ENCODE measurements around the gene KIR2DL4. TPM values are rescaled to one million over a fixed set of nuclear protein-coding genes. Genes with fewer than 3 reads are reported as not detected.
"Not testable (repeated sequence)": the region's sequence is repeated elsewhere in the genome, so short reads cannot be mapped to it uniquely, and the experiment has no call there.

The KIR2DL4 gene
- polyA plus RNA-seq (2013, experiment 1 of 2) = not detected
- not detected for polyA plus RNA-seq (2013, experiment 2 of 2)

DNA sequence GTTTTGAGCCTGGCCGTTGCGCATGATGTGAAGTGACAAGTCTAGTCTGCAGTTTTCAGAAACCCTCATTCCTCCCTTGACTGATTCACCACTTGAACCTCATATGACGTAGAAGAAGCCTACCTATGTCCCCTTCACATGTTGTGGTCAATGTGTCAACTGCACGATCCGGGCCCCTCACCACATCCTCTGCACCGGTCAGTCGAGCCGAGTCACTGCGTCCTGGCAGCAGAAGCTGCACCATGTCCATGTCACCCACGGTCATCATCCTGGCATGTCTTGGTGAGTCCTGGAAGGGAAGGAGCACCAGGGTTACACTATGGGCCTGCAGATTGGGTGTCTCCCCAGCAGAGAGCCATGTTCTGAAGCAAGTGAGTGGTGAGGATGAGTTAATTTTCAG, at the start of gene KIR2DL4:
TSS of gene KIR2DL4 (plus strand) at position 201 of the 400 bp plus-strand sequence. CDS start at position 243, 42 bp downstream.
- Histone ChIP-seq H3K4me3 (ENCODE audit: low read length) (no peak within 1 kb of the TSS), H3K4me2 (ENCODE audit: low read length) (no peak within 1 kb of the TSS), H3K4me1 (ENCODE audit: control insufficient read depth, low read depth, low read length) (no peaks in the 10 kb centered on the region), H3K18ac (ENCODE audit: low read length) (no peak within 1 kb of the TSS), H2AK5ac (ENCODE audit: low read length) (no peak within 1 kb of the TSS), H3K79me2 (ENCODE audit: control insufficient read depth, insufficient read depth, low read length) (no peaks in the 10 kb centered on the region), H4K8ac (ENCODE audit: low read depth, low read length) (no peak within 1 kb of the TSS), H3K27ac (ENCODE audit: low read depth, low read length) (no peak within 1 kb of the TSS), H2BK120ac (ENCODE audit: low read depth, low read length) (no peak within 1 kb of the TSS), H3K23ac (ENCODE audit: low read length) (no peak within 1 kb of the TSS), H2BK15ac (replicated peaks; ENCODE audit: low read depth) (no peak within 1 kb of the TSS), H3K79me1 (ENCODE audit: low read length) (no peaks in the 10 kb centered on the region), H3K27me3 (ENCODE audit: insufficient read depth, low read length, poor library complexity) (no peaks in the 10 kb centered on the region), H3K56ac (ENCODE audit: low read length) (no peak within 1 kb of the TSS), H3K4ac (ENCODE audit: low read depth, low read length) (no peak within 1 kb of the TSS), H3K36me3 (ENCODE audit: control insufficient read depth, insufficient read depth, low read length) (no peaks in the 10 kb centered on the region), H4K5ac (ENCODE audit: low read length) (no peak within 1 kb of the TSS), H3K9ac (ENCODE audit: low read length) (no peak within 1 kb of the TSS), H2BK5ac (ENCODE audit: low read length) (no peak within 1 kb of the TSS)
- WGBS (ENCODE audit: extremely low coverage, insufficient coverage, low lambda C conversion rate) = no CpG with 5 or more reads among the region's 10 CpGs
- no peak for DNase-seq

DNA sequence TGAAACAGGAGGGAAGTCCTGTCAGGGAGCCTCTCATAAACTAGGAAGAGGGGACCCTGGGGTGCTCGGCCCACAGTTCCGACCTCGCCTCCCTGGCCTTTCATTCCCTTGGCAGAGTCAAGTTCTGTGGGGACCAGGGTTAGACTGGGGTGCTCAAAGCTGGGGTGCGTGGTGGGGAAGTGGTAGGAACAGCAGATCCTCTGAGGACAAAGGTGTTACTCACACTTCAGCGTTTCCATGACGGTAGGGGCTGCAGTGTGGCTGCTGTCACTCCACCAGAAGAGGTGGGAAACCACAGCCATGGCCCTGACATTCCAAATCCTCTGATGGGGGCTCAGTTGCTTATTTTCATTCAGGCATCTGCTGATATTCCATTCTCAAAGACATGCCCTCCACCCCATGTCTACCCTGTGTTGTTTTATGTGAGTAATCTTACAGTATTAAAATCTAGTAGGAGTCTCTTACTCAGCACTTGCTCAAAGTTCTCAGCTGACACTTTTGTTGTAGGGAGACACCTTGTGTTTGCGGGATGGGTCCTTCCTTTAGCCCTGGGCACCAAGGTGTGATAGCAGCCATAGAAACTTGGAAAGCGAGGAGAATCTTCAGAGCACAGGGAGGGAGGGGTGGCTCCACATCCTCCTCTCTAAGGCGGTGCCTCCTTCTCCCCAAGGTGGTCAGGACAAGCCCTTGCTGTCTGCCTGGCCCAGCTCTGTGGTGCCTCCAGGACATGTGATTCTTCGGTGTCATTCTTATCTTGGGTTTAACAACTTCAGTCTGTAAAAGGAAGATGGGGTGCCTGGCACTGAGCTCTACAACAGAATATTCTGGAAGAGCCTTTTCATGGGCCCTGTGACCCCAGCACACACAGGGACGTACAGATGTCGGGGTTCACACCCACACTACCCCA, 47.0 kb upstream of the KIR2DL4 start:
- H3K36me3 ChIP-seq (ENCODE audit: control insufficient read depth, insufficient read depth, low read length); H2BK5ac ChIP-seq (ENCODE audit: low read length); H4K5ac ChIP-seq (ENCODE audit: low read length); H3K27ac ChIP-seq (ENCODE audit: low read depth, low read length); H3K9ac ChIP-seq (ENCODE audit: low read length); H2AK5ac ChIP-seq (ENCODE audit: low read length); H3K18ac ChIP-seq (ENCODE audit: low read length); H3K4me3 ChIP-seq (ENCODE audit: low read length); H3K4me2 ChIP-seq (ENCODE audit: low read length); H4K8ac ChIP-seq (ENCODE audit: low read depth, low read length); H3K4ac ChIP-seq (ENCODE audit: low read depth, low read length); H2BK120ac ChIP-seq (ENCODE audit: low read depth, low read length); H3K27me3 ChIP-seq (ENCODE audit: insufficient read depth, low read length, poor library complexity); H3K79me1 ChIP-seq (ENCODE audit: low read length); H3K4me1 ChIP-seq (ENCODE audit: control insufficient read depth, low read depth, low read length); H3K79me2 ChIP-seq (ENCODE audit: control insufficient read depth, insufficient read depth, low read length); H3K56ac ChIP-seq (ENCODE audit: low read length); H3K23ac ChIP-seq (ENCODE audit: low read length); H2BK15ac ChIP-seq (replicated peaks; ENCODE audit: low read depth); DNase-seq: not testable (repeated sequence)
- WGBS (ENCODE audit: extremely low coverage, insufficient coverage, low lambda C conversion rate) = no CpG with 5 or more reads among the region's 12 CpGs

DNA sequence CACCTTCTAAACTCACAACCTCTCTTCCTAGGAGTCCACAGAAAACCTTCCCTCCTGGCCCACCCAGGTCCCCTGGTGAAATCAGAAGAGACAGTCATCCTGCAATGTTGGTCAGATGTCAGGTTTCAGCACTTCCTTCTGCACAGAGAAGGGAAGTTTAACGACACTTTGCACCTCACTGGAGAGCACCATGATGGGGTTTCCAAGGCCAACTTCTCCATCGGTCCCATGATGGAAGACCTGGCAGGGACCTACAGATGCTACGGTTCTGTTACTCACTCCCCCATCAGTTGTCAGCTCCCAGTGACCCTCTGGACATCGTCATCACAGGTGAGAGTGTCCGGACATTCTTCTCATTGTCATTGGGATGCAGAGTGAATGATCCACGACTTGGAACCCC, 44.8 kb upstream of the KIR2DL4 start:
- H3K56ac ChIP-seq (ENCODE audit: low read length); H3K27ac ChIP-seq (ENCODE audit: low read depth, low read length); H3K79me2 ChIP-seq (ENCODE audit: control insufficient read depth, insufficient read depth, low read length); H4K5ac ChIP-seq (ENCODE audit: low read length); H3K9ac ChIP-seq (ENCODE audit: low read length); H2AK5ac ChIP-seq (ENCODE audit: low read length); DNase-seq; H3K27me3 ChIP-seq (ENCODE audit: insufficient read depth, low read length, poor library complexity); H2BK5ac ChIP-seq (ENCODE audit: low read length); H3K79me1 ChIP-seq (ENCODE audit: low read length); H3K4ac ChIP-seq (ENCODE audit: low read depth, low read length); H4K8ac ChIP-seq (ENCODE audit: low read depth, low read length); H2BK120ac ChIP-seq (ENCODE audit: low read depth, low read length); H3K4me3 ChIP-seq (ENCODE audit: low read length); H3K18ac ChIP-seq (ENCODE audit: low read length); H3K36me3 ChIP-seq (ENCODE audit: control insufficient read depth, insufficient read depth, low read length); H2BK15ac ChIP-seq (replicated peaks; ENCODE audit: low read depth); H3K4me2 ChIP-seq (ENCODE audit: low read length); H3K23ac ChIP-seq (ENCODE audit: low read length); H3K4me1 ChIP-seq (ENCODE audit: control insufficient read depth, low read depth, low read length): not testable (repeated sequence)
- no CpG with 5 or more reads among the region's 6 CpGs for whole genome bisulfite sequencing (ENCODE audit: extremely low coverage, insufficient coverage, low lambda C conversion rate)

DNA sequence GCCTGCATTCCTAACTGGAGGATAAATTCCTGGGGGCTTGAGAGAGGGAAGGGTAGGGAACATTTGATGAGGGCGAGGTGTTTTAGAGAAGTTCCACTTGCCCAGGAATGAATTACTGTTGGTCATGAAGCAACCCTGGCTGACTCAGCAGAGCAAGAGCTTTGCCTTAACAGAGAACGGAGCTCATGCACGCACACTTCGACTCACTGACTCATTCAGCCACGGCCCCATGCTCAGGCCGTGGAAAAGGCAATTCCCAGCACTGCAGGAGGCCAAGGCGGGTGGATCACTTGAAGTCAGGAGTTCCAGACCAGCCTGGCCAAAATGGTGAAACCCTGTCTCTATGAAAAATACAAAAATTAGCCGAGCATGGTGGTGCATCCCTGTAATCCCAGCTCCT, 39.2 kb upstream of the KIR2DL4 start:
- not testable (repeated sequence) for H2BK15ac ChIP-seq (replicated peaks; ENCODE audit: low read depth); H3K36me3 ChIP-seq (ENCODE audit: control insufficient read depth, insufficient read depth, low read length); H2AK5ac ChIP-seq (ENCODE audit: low read length); H3K4ac ChIP-seq (ENCODE audit: low read depth, low read length); H3K79me2 ChIP-seq (ENCODE audit: control insufficient read depth, insufficient read depth, low read length); H4K5ac ChIP-seq (ENCODE audit: low read length); H3K4me3 ChIP-seq (ENCODE audit: low read length); H3K9ac ChIP-seq (ENCODE audit: low read length); DNase-seq; H3K4me2 ChIP-seq (ENCODE audit: low read length); H4K8ac ChIP-seq (ENCODE audit: low read depth, low read length); H3K23ac ChIP-seq (ENCODE audit: low read length); H3K4me1 ChIP-seq (ENCODE audit: control insufficient read depth, low read depth, low read length); H3K79me1 ChIP-seq (ENCODE audit: low read length); H2BK120ac ChIP-seq (ENCODE audit: low read depth, low read length); H3K18ac ChIP-seq (ENCODE audit: low read length); H3K56ac ChIP-seq (ENCODE audit: low read length); H2BK5ac ChIP-seq (ENCODE audit: low read length); H3K27ac ChIP-seq (ENCODE audit: low read depth, low read length); H3K27me3 ChIP-seq (ENCODE audit: insufficient read depth, low read length, poor library complexity)
- WGBS (ENCODE audit: extremely low coverage, insufficient coverage, low lambda C conversion rate) = no CpG with 5 or more reads among the region's 8 CpGs

DNA sequence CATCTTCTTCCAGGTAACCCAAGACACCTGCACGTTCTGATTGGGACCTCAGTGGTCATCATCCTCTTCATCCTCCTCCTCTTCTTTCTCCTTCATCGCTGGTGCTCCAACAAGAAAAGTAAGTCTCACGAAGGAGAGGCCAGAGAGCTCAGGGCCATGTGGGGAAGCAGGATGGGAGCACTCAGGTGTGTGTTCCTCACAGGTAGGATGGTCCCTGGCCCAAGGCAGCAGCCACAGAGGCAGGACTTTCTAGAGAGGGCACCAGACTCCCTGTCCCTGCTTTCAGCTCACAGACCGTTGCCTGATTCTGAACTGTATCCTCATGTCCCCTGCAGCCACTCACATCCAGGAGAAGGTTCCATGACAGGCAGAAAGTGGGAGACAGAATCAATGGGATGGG, 36.9 kb upstream of the KIR2DL4 start:
- not testable (repeated sequence) for H2AK5ac ChIP-seq (ENCODE audit: low read length); H2BK120ac ChIP-seq (ENCODE audit: low read depth, low read length)
- WGBS (ENCODE audit: extremely low coverage, insufficient coverage, low lambda C conversion rate) = no CpG with 5 or more reads among the region's 4 CpGs

More for the DNA sequence above, 36.9 kb upstream of the KIR2DL4 start:
- not testable (repeated sequence) for H2BK5ac ChIP-seq (ENCODE audit: low read length); H3K79me1 ChIP-seq (ENCODE audit: low read length); H4K8ac ChIP-seq (ENCODE audit: low read depth, low read length); DNase-seq; H3K79me2 ChIP-seq (ENCODE audit: control insufficient read depth, insufficient read depth, low read length); H4K5ac ChIP-seq (ENCODE audit: low read length); H3K9ac ChIP-seq (ENCODE audit: low read length); H3K18ac ChIP-seq (ENCODE audit: low read length); H3K4ac ChIP-seq (ENCODE audit: low read depth, low read length); H3K23ac ChIP-seq (ENCODE audit: low read length); H3K4me2 ChIP-seq (ENCODE audit: low read length); H2BK15ac ChIP-seq (replicated peaks; ENCODE audit: low read depth); H3K36me3 ChIP-seq (ENCODE audit: control insufficient read depth, insufficient read depth, low read length); H3K56ac ChIP-seq (ENCODE audit: low read length); H3K27me3 ChIP-seq (ENCODE audit: insufficient read depth, low read length, poor library complexity); H3K4me1 ChIP-seq (ENCODE audit: control insufficient read depth, low read depth, low read length); H3K27ac ChIP-seq (ENCODE audit: low read depth, low read length); H3K4me3 ChIP-seq (ENCODE audit: low read length)
